Astrocyte of the hippocampus (primary cell): Measurements from ENCODE around the gene PDE9A.

Source experiments
- DNase-seq: peaks from one replicate; pipeline ENCODE4 v3.0.0; 2011; ENCODE audit warnings: low read depth, low spot score

The PDE9A gene

GRCh38 chr21:42655796-42656770 is 2.7 kb downstream of the PDE9A start:
- no peak for DNase-seq

DNA sequence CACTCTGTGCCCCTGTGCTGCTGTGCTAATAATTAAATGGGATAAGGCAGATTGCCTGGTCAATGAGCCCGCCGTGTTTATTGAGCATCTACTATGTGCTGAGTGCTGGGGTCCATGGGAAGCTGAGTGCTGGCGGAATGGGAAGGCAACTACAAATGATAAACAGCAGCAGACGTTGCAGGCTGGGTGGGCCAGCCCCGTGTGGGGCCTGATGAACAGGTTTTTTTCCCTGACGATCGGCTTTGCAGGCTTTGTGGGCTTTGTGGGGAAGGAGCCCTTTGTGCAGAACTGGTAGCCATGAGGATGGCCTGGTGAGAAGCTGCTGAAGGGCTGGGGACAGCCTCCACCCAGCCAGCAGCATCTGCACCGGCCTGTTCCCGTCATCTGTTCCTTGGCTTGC is 3.5 kb downstream of the PDE9A start:
- DNase-seq, result no peak

- no peak for DNase-seq
Observed at GRCh38 chr21:42657676-42658319, 4.4 kb downstream of the PDE9A start.

DNA sequence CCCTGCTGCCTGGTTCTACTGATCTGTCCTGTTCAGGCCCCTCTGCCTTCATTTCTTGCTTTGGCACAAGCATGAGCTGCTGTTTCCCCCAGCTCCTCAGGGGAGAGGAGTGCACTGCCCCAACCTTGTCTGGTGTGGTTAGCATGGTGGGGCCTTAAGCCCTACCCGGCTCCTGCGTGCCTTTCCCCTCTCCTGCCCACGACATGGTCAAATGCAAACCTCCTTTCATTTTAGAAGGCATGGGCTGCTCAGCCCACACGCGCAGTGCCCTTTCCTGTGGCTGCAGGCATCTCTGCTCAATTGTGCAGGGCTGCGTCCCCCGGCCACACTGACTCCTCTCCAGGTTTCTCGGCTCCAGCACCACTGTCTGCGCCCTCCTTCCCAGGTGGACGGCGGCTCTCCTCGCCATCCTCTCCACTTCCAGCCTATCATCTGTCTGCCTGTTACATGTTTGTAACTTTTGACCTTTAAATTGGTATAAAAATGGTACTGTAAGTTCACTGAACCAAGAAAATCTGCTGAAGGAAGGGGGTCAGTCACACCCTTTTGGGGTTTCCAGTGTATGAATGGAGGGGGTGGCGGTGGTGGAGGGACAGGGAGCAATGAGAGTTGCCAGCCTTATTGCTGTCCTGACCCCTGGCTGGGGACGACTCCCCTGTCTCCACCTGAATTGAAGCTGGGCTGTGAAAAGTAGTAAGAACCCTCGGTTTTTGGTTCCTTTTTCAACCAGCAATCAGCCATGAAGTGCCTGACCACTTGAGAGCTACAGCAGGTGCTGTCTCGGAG is 5.1 kb downstream of the PDE9A start:
- DNase-seq, result no peak

DNA sequence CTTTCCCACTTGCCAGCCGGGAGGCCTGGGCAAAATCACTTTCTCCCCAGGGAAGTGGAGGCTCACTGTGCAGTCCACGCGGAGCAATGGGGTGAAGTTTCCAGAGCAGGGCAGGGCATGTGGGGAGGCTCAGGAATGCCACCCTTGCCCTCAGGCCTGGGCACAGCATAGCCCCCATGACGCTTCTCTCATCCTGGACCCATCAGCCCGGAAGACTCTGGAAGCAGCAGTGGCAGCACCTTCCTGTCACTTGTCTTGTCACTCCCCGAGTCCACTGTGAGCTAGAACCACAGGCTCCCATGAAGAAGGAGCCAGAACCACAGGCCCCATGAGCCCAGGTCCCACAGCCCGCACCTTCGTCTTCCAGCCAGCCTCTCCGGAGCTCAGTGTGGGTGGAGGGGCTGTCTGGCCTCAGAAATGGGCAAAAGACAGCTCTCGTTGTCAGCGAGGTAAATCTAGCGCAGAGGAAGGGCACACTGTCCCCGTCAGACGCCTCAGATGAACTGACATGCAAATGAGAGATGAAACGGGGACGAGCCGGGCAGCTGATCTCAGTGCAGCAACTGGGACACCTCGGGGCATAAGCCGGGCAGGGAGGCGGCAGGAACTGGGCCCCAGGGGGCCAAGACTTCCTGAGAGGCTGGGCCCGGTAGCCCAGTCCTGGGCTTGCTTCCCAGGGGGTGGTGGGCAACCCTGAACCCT is 6.1 kb downstream of the PDE9A start:
- DNase-seq, result no peak

GRCh38 chr21:42660118-42660470 is 6.7 kb downstream of the PDE9A start:
- no peak for DNase-seq

GRCh38 chr21:42661688-42662429 is 8.4 kb downstream of the PDE9A start:
- no peak for DNase-seq

DNA sequence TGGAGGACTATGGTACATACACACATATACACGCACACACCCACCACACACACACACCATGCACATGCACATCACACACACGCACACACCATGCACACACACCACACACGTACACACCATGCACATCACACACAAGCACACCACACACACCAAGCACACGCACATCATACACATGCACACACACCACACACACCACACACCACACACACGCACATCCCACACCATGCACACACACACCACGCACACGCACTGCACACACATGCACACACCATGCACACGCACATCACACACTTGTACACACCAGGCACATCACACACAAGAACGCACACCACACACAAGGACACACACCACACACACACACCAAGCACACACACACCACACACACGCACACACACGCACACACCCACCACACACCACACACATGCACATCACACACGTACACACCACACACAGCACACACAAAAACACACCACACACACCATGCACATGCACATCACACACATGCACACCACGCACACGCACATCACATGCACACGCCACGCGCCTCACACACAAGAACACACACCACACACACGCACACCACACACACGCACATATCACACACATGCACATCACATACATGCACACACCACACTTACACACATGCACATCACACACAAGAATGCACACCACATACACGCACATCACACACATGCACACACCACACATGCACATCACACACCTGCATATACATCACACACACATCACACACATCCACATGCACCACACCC is 9.2 kb downstream of the PDE9A start:
- DNase-seq, result no peak

DNA sequence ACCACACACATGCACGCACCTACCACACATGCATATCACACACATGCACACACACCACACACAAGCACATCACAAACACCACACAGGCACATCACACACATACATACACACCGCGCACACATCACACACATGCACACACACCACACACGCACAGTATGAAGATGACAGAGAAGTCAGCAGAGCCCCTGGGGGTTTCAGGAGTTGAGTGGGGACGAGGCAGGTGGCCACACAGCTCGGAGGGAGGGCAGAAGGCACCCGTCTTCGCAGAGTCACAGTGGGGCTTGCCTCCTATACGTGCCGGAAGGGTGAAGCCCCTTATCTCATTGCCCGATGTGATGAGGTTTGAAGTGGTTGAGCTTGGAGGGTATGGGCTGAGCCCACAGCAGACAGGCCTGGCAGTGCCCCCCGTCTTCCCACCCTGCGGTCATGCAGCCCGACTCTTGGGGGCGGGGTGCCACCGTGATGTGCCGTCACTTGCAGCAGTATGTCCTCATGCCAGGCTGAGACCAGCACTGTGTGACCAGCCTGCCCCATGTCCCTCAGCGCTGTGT is 9.9 kb downstream of the PDE9A start:
- no peak for DNase-seq

DNA sequence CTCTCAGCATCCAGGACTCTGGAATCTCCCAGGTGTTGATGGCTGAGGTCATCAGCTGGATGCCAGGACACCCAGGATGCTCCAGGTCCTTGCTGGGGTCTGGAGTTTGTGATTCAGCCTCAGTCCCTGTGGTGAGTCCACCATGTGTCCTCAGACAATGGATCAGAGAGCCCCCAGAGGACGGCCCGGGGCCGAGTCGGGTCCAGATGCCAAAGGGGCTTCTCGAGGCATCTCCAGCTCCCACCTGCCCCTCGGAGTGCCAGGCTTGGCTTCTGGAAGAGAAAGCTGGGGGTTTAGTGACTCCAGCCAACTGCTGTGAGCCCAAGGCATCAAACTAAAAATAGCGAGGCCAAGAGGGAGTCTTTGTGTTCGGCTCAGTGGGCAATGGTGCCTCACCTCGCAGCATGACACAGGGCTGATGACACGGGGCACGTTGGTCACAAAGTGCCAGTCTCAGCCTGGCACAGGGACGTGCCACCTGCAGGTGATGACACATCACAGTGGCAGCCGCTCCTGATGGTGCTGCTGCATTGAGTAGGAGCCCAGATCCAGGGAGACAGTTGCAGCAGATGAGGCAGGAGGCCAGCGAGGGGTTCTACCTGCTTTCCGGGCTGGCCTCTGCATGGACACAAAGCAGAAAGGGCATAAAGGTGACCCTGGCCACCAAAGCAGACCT is 10.6 kb downstream of the PDE9A start:
- DNase-seq, result no peak

DNA sequence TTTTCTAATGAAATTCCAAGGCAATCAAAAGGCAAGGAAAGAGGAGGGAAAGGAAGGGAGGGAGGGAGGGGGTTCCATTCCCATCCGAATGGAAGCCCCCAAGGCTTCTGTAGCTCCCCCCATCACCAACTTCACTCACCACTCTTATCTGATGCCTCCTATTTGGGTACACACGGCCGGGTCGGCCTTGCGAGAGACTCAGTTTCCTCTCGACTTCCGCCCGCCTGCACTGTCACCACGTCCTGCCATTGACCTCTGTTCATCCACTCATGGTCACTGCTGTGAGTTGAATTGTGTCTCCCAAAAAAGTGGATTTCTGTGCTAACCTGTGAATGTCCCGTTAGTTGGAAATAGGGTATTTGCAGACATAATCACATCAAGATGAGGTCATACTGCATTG is 11.2 kb downstream of the PDE9A start:
- DNase-seq, result no peak

DNA sequence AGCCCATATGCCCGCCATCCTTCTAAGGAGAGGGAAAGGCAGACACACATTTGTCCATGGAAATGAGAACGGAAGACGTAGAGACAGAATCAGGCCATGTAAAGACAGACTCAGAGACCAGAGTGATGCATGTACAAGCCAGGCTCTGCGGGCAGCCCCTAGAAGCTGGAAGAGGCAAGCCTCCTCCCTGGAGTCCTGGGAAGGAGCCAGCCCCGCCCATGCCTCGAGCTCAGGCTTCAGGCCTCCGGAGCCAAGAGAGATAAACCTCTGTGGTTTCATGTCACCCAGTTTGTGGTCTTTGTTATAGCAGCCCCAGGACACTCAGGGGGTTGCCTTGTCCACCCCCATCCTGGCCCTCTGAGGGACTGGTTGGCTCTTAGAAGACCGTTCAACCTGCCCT is 11.6 kb downstream of the PDE9A start:
- DNase-seq, result no peak

DNA sequence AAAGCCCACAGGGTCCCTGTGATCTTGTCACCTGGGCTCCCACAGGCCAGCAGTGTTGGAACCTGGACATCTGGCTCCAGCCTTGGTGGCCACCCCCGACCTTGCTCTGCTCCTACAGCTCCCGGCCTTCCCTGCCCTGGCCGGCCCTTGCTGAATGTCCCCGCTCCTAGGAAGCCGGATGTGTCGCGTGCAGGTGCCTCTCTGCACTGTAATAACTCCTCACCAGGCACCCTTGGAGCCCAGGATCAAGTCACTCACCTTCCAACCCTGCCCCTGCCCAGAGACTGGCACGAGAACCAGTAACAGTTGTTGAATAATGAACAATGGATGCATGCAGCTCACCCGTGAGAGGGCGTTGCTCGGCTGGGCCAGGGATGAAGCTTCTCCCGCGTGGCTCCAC is 12.1 kb downstream of the PDE9A start:
- no peak for DNase-seq

DNA sequence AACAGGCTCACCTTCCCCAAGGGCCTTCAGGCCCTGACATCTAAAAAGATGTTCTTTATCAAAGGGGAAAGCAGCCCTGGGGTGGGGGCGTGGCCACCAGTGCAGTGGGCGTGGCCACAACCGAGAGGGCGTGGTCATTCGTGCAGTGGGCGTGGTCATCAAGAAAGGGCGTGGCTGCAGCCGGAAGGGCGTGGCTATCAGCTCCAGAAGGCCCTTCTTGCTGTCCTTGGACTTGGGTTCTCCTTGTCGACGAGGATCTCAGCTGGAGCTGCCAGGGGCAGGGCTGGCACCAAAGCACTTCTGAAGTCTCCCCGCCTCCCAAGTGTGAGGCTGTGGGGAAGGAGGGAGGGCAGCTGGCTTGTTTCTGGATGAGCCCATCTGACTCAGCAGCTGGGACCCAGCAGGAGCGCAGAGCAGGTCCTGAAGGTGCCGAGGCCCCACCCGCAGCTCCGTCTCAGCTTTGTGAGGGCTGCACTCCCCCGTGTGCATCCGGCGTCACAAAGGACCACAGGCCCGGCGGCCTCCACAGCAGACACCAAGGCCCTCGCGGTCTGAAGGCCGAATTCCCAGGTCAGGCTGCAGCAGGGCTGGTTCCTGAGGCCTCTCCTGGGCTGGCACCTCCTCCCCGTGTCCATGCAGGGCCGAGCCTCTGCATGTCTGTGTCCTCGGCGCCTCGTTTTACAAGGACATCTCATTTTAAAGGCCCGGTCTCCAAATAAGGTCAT is 12.8 kb downstream of the PDE9A start:
- DNase-seq, result no peak

- DNase-seq, result no peak
Observed at GRCh38 chr21:42666925-42667324, 13.5 kb downstream of the PDE9A start.

- no peak for DNase-seq
Observed at GRCh38 chr21:42668298-42668992, 15.0 kb downstream of the PDE9A start.

GRCh38 chr21:42669041-42669440 is 15.6 kb downstream of the PDE9A start:
- DNase-seq, result peak; percentile 35
